ENCODE data around the gene PTCH2.
"Not testable (repeated sequence)": the region's sequence is repeated elsewhere in the genome, so short reads cannot be mapped to it uniquely, and the experiment has no call there.

The PTCH2 gene

DNA sequence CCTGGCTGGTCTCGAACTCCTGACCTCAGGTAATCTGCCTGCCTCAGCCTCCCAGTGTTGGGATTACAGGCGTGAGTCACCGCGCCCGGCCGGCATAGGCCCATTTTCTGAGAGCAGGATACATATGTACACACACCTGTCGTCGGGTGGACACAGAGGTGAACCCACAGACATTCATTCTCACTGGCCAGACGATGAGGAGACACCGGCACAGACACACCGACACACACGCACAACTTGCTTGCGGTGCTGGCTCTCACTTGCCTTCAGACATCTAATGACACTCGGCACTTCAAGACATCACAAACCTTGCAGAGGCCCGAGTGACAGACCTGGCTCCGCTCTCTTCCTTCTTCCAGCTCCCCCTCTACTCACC lies 579 bp downstream of the PTCH2 start:
- DNase-seq (ENCODE audit: low spot score), result no peak

DNA sequence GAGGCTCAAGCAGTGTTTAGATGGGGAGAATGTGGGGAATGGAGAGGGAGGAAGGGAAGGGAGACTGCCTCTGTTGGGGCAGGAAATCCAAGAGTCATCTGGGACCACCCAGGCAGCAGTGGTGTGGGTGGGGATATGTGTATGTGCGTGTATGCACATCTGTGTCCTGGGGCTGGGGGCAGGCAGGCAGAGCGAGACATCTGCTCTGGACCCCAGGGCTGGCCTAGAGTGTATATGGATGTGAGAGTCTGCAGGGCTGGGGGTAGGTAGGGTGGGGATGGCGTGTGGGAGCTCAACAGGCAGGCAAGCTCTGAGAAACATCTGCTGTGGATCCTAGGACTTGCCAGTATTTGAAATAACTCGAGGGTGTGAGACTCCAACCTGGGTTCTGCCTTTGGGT lies 3.5 kb downstream of the PTCH2 start:
- DNase-seq (ENCODE audit: low spot score), result no peak

DNA sequence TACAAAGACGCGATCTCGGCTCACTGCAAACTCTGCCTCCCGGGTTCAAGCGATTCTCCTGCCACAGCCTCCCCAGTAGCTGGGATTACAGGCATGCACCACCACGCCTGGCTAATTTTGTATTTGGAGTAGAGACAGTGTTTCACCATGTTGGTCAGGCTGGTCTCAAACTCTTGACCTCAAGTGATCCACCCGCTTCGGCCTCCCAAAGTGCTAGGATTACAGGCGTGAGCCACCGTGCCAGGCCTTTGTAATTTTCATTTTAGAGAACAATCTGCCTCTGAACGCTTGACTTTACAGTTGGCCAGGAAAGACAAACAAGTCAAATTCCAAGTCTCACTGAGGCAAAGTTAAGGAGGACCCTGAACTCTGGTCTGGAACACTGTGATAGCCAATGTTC lies 4.8 kb downstream of the PTCH2 start:
- not testable (repeated sequence) for DNase-seq (ENCODE audit: low spot score)

DNA sequence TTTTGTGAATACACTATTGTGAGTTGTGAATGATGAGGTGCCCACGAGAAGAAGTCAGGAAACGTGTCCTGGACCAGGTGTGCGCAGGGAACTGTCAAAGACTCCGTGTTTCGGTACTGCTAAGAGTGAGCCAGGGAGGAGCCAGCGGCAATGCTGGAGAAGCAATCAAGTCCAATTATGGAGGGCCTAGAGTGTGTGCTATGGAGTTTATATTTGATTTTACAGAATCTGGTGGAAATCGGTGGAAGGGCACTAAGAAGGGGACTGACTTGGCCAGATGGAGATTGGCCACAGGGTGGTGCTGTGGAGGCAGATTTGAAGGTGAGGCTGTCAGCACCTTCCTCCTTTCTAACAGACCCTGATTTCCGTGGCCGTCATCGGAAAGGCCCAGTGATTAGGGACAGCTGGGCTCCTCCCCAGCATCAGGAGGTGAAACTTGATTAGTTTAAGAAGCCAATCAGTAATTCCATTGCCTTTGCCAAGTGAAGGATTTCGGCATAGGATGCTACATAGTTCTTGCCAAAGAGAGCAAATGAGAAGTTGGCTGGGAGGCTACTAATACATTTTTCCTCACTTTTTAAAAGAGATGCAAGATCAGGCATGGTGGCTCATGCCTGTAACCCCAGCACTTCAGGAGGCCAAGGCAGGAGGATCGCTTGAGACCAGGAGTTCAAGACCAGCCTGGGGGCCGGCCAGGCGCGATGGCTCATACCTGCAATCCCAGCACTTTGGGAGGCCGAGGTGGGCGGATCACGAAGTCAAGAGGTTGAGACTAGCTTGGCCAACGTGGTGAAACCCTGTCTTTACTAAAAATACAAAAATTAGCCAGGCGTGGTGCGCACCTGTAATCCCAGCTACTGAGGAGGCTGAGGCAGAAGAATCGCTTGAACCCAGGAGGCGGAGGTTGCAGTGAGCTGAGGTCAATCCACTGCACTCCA lies 7.0 kb downstream of the PTCH2 start:
- peak; percentile 79 for DNase-seq (ENCODE audit: low spot score)

DNA sequence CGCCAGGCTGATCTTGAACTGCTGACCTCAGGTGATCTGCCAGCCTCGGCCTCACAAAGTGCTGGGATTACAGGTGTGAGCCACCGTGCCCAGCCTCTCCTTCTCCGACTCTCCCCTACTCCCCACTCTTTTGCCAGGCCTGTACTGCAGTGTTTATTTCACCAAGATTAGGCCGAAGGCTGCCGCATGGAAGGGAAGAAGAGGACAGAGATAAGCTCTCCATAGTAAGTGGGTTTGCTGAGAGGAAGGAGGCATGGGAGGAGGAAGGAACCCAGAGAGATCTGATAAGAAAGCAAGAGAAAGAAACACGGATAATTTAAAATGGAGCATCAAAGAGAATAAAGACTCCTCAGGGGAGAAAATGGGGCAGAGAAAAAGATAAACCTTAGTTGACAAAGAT lies 8.7 kb downstream of the PTCH2 start:
- no peak for DNase-seq (ENCODE audit: low spot score)

DNA sequence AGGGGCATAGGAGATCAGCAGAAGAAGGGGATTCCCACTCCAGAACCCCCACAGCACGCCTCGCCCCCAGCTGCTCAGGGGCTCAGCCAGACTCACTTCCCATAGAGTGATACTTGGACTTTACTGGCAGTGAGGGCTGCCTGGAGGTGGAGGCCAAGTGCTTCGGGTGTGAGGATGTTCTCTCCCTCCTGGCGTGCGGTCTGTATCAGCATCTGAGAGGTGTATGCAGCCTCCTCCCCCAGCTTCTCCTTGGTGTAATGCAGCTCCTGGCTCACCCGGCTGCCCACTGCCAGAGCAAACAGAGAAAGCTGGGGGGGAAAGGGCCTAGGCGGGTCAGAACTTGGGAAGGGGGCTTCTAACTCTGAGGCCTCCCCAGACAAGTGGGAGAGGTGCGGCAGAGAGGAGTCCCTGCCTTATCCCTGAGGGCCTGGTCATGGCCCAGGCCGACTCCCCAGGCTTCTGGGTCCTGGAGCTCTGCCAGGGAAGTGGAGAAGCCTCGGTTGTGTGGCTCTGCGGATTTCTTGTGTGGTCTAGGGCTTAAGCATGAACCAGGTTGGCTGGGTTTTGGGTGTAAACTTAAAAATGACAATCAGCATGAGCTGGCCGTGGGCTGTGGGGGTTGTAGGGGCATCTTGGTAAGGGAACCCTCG lies 10.9 kb downstream of the PTCH2 start:
- no peak for DNase-seq (ENCODE audit: low spot score)

DNA sequence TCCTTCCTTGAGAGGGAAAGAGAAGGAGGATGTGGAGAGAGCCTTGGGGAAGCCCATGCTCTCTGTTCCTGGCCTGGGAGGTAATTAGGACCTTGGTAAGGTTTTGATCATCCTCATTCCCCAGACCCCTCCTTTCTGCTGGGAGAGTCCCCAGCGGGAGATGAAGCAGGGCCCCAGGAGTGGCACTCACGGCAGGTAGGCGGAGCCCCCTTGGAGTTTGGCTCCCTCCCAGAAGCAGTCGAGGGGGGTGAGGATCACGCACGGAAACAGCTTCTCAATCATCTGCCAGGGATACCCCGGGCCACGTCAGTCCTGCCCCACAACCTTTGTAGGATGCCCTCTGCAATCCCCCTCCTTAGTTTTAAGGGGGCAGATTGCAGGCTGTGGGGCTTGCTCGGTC lies 11.5 kb downstream of the PTCH2 start:
- DNase-seq (ENCODE audit: low spot score), result no peak

DNA sequence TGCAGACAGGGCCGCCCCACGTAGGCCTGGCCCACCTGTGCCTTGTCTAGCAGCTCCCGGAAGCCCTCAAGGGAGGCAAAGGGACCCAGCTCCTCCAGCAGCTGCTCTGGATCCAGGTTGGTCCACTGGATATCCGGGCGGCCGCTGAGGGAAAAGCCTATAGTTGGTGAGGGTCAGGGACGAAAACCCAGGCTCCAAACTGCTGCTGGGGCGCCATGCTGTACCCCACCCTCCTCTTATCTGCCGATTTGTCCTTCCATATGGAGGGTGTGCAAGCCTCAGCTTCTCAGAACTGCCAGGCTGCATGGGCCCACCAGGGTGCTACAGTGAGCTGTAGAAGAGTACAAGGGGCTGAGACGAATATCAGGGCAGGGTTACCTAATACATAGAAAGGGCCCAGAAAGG lies 12.2 kb downstream of the PTCH2 start:
- no peak for DNase-seq (ENCODE audit: low spot score)

DNA sequence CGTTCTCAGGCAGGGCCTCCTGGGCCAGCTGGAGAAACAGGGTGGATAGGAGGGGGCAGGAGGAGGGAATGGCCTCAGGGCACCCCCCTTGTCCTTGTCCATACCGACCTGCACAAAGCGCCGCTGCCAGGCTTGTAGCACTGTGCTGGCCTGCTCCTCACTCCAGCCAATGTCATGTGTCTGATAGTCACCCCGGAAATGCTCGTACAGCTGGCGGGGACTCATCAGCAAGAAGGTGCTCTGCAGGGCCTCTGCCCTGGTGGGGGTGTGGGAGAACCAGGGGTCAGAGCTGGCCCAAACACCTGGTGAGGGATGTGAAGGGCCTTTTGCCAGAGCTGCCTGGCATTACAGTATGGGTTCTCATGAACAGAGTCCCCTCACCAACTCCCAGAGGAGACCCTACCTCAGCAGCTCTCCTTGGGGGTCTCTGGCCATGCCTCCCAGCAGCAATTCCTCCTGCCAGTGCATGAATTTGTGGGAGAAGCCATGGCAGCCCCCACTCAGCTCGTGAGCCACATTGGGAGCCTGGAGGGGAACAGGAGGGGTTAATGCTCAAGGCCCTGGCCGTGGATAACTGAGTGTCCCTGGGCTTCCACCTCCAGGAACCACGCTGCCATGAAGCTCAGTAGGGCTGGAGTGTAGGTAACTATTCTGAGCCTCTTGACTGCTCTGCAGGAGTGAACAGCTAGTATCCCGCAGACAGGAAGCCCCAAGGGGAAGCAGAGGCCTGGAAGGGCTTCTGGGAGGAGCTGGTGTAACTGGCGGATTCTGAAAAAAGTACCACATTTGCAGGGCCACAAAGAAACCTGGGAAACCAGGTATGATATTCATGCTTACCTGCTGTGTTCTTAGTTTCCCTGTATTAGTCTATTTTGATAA lies 13.3 kb downstream of the PTCH2 start:
- no peak for DNase-seq (ENCODE audit: low spot score)

DNA sequence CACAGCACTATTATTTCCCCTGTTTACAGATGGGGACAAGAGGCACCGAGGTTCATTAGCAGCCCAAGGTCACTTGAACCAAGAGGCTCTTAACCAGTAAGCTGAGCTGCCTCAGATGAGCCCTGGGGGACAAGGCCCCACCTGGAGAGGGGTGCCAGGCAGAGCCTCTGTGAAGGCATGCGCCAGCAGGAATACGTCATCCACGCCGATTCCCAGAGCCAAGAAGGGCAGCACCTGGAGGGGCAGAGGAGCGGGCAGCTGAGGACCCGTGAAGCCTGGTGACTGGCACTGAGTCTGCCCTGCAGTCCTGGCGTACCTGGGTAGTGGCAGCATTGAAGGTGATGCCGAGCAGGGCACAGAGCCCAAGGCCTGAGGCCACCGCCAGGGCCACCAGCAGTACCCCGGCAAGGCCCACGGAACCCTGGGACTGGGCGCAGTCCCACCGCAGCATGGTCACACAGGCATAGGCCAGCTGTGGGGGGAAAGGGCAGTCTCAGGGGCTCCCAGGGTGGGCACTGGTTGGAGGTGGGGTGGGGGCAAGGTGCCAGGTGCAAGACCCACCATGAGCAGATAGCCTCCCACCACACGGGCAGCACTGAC lies 14.1 kb downstream of the PTCH2 start:
- DNase-seq (ENCODE audit: low spot score), result no peak

DNA sequence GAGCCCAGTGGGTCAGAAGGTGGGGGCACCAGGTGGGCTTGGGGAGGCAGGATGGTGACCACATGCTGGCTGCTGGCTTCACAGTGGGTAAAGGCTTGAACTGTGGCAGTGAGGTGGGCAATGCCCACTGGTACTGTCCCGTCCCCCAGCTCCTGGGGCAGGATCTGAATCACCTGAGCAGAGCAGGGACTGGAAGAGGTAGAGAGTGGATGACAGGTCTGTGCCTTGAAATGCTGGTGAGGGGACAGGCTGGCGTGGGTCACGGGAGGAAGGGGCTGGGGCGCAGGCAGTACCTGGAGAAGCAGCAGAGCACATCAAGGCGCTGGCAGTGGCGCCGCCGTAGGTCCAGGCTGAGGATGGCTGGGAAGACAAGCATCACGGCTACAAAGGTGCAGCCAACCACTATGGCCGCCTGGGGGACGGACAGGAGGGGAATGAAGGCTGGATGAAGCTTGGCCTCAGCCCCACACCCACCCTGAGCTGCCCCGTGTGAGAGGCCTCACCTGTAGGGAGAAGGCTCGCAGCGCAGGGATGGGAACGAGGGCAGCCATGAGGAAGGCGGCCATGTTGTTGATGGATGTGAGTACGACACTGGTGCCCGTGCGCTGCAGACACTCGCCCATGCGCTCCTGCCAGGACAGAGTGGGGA lies 14.9 kb downstream of the PTCH2 start:
- DNase-seq (ENCODE audit: low spot score), result no peak

DNA sequence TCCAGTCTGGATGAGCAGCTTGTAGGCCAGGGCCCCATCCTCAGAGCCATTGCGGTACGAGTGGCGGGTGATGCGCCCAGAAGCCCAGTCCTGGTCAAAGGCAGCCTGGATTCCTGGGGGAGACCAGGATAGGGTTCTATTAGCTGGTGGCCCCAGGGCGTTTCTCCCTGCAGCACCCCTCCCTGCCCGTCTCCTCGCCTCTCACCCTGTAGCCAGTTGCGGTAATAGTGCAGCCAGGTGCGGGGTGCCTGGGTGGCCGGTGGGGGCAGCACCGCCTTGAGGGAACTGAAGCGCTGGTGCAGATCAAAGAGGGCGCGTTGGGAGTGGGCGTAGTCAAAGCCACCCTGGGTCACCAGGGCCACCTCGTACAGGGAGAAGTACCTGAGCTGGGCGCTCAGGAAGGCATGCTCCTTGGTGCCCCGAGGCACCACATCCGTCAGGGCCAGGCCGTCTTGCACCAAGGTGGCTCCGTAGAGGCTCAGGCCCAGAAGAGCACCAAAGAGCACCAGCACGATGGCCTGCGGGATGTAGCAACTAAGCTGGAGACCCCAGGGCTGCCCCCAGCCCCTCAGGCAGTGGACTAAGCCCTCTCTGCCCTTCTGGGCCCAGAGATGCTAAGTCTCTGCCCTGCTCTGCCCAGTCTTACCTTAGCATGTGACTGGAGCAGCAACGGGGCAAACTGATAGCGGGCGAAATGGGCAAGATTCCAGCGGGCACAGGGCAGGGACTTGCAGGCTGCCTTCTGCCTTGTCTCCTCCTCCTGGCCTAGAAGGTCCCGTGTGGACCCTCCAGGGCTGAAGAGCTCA lies 15.7 kb downstream of the PTCH2 start:
- DNase-seq (ENCODE audit: low spot score), result no peak

DNA sequence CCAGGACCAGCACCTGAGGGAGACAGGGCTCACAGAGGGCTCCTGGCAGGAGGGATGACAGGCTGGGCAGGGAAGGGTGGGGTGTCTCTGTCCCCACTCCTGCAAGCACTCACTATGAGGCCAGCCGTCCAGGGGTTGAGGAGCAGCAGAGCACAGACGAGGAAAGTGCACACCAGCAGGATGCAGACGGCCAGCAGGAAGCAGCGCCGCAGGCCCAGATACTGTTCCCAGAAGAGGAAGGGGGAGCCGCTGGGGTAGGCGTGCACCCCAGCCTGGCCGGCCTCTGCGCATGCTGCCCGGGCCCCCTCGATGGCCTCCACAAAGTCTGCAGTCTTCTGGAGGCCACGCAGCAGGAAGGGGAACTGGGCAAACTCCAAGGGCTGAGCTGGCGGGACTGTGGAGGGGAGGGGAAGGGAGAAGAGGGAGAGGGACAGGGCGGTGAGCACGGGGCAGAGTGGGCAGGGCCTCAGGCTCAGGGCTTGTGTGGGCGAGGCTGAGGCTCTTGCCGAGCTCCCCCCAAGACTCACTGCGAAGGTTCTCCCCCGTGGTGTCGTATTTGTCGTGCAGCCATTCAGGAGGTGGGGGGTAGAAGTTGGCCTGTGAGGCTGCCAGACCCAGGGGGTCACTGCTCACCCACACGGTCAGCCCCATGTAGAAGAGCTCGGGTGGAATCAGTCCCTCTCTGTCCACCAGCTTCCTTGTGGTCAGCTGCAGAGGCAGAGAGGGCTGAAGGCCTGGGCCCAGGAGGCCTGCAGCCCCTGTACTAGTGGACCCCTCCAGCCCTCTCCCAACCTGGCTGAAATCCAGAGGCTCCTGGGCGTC lies 16.5 kb downstream of the PTCH2 start:
- DNase-seq (ENCODE audit: low spot score), result no peak

DNA sequence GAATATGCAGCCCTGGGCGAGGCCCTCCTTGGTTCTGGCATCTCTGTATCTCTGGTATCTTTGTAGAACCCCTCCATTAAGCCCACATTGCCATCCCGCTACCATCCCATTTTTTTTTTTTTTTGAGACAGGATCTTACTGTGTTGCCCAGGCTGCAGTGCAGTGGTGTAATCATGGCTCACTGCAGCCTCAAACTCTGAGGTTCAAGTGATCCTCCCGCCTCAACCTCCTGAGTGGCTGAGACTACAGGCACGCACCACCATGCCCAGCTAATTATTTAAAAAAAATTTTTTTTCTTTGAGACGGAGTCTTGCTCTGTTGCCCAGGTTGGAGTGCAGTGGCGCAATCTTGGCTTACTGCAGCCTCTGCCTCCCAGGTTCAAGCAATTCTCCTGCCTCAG lies 18.7 kb downstream of the PTCH2 start:
- DNase-seq (ENCODE audit: low spot score), result not testable (repeated sequence)

DNA sequence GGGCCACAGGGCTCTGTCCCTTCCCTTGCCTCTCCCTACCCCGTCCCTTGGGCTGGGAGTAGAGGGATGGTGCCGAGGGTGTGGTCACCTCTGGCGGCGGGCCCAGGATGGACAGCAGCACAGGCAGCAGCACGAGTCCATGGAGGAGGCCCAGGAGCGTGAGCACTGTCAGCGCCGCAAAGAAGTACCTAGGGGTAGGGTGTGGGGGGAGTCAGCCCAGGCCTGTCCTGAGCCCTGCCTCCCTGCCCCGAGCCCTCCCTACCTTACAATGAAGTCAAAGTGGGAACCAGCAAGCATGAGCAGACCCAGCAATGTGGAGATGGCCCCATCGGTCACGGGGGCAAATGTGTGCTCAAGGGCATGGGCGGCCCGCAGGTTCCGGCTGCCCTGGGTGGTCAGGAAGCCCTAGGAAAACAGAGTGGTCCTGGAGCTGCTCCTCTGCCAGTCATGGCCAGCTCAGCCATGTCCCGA lies 20.0 kb downstream of the PTCH2 start:
- DNase-seq (ENCODE audit: low spot score), result no peak

DNA sequence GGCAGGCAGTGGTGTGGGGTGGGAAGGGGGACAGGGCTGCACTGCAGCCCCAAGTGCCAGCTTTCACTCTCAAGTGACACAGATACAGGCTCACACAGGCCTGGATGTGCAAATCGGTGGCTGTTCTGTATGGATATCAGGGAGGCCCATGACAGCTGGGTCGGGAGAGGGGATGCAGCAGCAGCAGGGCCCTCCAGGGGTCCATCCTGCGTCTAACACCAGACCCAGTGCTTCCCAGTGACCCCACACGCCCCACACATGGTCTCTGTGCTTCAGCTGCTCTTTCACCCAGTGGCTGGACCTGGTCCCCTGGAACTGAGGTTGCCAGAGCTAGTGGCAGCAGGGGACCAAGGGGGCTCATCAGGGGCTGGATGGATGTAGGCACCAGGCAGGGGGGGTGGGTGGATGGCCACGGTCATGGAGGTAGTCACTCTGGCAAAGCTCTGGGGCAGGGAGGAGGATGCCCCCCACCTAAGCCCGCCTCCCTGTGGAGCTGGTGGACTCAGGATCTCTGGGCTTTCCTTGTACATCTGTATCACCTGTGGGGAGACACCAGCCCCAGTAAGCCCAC lies 20.8 kb downstream of the PTCH2 start:
- DNase-seq (ENCODE audit: low spot score), result no peak

DNA sequence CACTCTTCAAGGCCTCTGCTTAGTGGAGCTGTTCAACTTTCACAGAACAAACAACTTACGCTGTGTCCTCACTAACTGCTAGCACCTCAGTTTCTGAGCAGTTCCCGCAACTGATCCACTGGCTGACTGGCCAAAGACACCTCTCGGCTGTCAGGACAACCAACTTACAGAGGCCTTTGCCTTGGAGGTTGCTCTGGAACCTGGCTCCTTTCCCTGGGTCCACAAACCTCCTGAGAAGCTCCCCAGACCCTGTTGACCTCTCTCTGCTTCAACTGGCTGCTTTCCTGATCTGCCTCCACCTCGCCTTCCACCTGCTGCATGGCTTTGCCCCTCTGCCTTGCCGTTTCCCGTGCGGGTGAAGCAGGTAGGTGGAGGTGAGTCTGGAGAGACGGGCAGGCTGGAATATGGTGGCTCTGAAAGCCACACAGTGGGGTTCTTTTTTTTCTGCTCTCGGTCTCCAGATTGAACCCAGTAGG lies 21.8 kb downstream of the PTCH2 start:
- no peak for DNase-seq (ENCODE audit: low spot score)

DNA sequence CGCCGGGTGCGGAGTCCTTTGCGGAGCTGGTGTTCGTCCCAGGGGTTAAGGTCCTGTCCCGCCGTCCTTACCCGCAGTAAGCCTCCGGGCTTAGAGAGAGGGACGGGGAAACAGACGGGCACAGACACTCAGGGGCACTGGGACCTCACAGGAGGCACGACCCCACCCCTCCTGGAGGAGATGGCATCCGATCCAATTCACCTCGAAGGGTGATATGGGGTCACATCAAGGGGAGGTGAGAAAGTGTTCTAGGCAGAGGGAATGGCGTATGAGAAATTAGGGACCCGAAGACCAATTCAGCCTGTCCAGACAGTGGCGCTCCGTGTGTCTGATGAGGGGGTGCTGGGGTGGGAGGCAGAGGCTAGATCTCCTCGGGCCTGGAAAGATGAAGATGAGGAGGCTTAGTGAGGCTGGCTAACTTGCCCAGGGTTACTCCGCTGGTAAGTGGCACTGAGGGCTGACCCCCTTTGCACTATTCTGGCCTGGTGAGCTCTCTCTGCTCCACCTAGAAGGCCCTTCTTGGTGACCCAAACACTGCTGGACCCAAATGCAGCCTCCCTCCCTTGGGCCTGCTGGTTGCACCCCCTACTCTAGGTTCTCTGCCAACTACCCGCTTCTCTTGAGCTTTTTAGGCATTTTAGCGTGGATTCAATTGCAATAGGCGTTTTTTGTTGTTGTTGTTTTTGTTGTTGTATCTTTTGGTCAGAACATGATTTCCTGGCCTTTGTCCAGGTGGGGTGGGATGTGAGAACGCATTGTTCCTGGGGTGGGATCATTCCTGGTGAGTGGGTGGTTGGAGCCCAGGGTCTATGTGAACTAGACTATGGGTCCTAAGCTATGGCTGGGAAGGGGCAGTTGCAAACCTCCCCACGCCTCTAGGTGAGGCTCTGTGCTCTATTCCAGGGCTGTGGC lies 22.5 kb downstream of the PTCH2 start:
- no peak for DNase-seq (ENCODE audit: low spot score)
